HPDE6-E6E7 (cell line): ENCODE results near the gene KCNQ1OT1.

Source experiments
- DNase-seq: peaks from one replicate; pipeline ENCODE4 v3.0.0; 2011; ENCODE audit warnings: missing footprints; ENCODE audit errors: extremely low spot score

Gene KCNQ1OT1

DNA sequence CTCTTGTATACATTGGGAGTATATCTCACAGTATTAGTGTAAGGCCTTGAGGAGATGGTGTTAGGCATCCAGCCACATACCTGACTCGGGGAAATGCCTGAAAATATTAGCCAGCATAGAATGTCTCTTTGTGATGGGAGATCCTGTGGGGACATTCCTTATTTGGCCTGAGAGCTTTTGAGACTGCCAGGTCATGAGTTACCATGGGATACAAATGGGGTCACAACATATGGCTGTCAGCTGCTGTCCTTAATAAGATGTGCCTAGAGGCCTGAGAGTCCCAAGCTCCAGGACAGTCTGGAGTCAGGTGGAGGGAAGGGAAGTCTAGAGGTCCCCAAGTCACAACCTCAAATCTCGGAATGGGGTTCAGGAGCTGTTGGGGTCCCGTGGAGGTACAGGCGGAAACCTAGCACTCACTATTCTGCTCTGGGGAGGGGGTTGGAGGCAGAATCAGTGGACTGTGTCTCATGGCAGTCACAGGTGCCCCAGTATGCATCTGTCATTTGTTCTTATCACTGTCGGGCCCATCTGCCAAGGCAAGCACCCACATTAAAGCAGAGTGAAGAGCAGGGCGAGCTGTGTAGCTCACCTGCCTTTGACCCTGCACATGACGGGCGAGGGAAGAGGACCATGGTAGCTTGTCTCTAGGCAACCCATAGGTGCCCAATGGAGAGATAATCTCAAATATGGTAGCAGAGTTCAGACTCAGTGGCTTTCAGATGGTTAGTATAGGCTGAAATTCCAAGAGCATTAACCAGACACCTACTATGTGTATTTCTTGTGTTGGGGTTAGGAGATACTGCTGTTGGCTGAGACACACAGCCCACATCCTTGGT, 29.9 kb downstream of the KCNQ1OT1 start:
- DNase-seq, result no peak

DNA sequence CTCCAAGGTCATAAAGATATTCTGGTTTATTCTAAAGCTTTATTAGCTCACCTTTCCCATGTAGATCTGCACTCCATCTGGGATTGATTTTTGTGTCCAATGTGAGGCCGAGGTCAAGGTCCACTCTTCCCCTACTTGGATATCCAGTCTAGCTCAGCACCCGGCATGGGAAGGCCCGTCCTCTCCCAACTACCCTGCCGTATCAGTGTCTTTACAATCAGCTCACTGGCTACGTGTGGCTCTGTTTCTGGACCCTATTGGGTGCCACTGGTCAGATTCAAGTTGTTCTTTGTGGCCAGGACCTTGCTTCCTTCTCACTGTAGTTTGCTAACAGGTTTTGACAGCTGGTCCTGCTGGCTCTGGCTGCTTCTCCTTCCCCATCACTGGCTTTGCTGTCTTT, 30.9 kb downstream of the KCNQ1OT1 start:
- DNase-seq, result no peak

DNA sequence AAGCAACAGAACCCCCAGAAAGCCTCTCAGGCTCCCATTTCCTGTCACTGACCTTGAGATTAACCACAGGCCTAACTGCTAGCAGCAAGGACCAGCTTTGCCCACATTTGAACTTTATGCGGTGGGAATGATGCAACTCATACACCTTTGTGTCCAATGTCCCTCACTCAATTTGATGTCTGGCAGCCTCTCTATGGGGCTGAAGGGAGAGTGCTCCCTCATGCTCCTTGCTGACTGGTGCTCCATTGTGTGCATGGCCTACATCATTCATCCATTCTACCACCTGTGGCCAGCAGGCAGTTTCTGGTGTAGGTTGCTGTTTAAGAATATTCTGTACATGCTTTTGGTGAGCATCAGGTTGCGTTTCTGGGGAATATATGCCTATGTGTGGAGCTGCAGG, 31.9 kb downstream of the KCNQ1OT1 start:
- no peak for DNase-seq

DNA sequence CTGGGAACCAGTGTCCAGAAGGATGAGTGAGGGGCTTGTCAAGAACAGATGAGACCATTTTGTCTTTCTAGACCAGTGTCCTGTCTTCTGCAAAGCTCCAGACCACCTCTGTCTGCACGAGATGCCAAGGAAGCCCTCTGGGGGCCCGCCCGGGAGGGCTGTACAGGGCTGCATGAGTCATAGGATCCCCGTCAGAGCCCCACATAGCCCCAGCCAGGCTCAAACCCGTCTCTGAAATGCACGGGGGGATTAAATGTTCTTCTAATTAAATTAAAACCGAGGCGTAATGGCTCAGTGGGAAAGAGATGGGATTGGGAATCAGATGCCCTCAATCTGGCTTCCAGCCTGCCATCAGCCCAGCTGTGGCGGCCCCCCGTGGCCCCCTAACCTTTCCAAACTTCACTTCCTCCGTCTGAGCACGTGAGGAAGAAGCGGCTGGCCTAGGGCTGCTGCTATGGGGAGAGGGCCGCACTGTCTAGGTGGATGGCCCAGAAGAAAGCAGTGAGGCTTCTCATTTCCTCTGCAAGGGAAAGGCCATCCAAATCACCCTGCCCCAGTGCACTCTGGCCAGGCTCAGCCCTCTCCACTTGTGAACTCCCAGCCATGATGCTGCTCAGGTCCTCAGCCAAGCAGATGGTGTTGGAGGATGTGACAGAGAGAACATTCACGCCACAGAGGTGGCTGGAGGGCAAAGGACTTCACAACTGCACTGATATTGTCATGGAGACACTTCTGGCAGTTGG, 32.8 kb downstream of the KCNQ1OT1 start:
- DNase-seq, result no peak

DNA sequence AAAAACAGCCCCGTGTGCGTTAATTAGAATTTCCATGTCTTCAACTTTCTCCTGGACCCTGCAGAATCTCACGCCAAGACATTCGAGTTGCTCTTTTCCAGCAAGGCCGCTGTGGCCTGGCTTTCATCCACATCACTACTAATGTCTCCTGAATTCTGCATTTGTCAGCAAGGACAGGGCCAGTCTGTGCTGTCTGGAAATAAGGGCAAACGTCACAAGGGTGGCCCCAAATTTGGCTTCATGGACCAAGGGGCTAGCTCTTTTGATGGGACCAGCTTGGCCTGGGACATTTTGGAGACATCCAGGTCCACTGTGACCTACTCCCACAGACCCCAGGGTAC, 33.4 kb downstream of the KCNQ1OT1 start:
- no peak for DNase-seq

DNA sequence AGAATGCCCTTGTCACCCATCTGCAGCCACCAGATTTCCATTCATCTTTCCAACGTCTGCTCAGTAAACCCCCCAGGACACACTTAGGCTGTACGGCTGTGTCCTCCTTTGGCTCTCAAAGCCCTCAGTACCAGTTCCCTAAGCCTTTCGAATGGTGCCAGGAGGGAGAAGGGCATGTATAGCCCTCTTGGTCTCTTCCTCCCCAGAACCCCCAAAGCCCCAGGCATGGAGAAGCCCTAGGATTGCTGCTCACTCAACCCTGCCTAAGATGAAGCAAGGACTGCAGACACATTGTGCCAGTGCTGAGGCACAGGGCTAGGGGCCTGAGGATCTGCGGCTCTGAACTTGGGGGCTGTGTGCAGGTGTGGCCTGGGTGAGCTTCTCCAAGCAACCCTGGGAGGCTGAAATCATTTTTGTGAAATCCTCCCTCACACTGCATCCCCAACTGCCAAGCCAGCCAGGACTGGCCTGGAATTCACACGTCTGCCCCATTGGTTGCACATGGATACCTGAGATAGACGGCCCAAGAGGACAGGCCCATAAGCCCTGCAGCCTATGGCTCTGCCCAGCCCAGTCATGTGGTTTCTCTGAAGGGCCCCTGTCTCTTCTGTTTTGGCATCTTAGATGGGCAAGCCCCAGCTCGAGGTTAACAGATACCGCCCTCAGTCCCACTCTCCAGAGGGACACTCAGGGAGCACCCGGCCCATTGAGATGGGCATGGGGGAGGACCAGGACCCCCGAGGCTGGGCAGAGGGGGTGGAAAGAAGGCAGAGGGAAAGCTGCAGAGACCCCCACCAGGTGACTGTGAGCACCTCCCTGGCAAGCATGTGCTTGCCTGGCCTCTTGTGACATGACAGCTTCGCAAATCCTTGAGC, 34.0 kb downstream of the KCNQ1OT1 start:
- DNase-seq, result no peak

DNA sequence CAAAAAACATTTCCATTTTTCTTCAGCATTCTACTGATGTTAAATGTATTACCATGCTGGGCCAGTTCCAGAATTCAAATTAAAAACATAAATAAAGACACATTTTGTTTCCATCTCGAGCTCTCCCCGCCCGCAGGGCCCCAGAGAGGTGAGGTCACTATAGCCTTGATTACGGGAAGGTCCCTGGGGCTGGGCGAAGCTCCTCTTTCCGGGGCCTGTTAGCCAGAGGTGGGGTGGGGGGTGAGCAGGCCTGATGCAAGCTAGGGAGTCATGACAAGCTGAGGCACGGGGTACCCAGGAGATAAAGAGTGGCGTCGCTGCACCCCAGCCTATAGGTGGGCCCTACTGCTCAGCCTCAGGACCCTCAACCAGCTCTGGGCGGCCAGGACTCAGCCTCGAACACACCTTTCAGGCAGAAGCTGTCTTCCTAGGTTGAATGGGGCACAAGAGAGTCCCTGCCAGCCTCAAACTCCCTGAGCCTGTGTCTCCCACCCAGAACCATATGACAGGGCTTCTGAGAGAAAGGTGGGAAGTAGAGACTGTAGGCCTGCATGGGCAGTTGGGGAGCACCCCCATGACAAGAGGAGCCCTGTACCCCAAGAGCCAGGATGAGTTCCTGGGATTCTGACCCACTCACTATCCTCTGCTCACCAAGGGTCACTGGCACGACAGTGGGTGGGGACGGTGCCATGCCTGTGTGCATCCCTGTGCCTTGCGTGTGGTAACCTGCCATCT, 34.8 kb downstream of the KCNQ1OT1 start:
- no peak for DNase-seq

DNA sequence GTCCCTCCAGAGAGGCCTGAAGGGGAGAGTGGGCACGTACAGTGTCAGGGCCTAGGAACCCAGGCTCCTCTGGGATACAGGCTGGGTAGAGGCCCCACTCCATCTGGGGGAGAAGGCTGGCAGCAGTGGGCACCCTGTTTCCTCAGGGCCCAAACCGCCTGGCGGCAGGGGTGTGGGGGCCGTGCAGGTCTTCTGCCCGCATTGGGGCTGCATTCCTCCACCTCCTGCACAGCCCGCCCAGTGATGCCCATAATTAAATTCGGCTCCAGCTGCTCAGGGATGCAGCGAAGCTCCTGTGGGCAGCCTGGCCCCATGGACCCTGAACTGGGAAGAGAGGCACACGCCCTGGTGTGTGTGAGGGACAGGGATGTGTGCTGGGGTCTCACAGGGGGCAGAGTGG, 35.4 kb downstream of the KCNQ1OT1 start:
- no peak for DNase-seq

DNA sequence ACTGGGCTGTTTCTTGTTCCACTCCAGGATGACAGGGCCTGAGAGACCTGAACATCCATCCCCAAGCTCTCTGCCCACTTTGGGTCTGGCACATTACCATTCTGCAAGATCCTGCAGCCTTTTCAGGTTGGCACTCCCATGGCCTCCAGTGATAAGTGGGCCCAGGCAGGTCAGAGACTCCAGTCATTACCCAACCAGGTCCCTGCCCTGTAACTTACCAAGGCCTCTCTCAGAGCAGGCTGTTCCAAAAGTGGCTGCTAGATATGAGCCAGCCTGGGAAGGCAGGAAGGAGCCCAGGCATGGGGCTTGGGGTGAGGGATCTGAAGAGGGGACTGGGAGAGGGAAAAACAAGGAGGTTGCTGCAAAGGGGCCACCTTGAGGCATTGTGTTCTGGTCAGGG, 35.9 kb downstream of the KCNQ1OT1 start:
- no peak for DNase-seq

DNA sequence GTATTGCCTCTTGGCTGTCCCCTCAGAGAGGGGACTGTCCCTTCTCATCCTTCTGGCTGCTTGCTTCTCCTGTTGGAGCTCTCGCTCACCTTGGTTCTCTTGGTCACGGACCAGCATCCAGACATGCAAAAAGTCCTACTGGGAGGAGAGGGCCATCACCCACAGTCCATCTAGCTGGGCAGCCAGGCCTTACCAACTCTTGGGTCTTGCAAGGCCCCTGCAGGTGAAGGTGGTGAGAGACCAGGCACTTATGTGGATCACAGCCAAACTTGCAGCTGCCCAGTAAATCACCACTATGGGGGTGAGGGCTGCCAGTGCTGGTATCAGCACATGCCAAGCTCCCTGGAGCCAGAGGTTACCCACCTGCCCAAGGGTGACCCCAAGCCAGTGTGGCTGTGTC, 36.3 kb downstream of the KCNQ1OT1 start:
- no peak for DNase-seq

DNA sequence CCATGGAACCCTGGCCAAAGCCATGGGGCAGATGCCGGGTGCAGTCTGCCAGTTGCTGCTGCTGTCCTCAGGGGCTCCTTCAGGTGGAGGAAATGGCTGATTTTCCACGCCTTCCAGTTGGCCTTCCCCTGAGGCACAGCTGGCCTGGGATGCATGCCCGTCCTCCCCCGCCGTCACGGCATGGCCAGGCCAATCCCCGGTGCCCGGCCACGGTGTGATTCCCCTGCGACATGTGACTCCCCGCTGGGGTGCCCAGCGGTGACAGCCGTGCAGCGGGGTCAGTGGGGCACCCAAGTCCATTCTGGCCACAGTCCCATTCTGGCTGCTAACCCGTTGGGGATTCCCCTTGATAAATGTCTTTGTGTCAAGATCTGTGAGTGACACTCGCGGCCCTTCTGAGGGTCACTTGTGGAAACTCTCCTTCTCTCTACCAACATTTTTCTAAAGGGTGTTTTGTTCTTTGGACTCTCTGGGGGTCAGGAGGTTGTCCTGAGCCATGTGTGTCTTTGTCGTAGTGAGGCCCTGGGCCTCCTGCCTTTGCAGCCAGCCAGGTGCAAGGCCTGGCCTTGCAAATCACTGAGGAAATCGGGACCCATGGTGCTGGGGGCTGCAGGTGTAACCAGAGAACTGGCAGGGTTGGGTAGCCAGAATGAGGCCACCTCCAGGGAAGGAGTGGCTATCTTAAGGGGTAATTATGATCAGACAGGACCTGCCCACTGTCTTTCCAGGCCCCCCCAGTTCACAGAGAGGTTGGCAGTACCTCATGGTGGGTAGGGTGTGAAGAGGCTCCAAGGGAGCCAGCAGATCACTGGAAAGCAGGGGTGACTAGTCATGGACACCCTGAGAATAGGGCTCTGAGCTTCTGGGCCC, 37.1 kb downstream of the KCNQ1OT1 start:
- no peak for DNase-seq

DNA sequence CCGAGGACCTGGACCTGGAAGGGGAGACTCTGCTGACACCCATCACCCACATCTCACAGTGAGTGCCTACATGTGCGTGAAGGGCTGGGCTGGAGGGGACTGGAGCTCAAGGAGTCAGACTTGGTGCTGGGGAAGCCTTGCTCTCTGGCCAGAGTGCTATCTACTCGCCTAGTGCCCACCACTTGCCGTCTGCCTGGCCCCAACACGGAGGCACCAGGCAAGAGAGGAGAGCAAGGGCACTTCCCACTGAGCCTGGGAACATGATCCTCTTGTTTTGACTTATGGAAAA, 37.8 kb downstream of the KCNQ1OT1 start:
- DNase-seq, result no peak

DNA sequence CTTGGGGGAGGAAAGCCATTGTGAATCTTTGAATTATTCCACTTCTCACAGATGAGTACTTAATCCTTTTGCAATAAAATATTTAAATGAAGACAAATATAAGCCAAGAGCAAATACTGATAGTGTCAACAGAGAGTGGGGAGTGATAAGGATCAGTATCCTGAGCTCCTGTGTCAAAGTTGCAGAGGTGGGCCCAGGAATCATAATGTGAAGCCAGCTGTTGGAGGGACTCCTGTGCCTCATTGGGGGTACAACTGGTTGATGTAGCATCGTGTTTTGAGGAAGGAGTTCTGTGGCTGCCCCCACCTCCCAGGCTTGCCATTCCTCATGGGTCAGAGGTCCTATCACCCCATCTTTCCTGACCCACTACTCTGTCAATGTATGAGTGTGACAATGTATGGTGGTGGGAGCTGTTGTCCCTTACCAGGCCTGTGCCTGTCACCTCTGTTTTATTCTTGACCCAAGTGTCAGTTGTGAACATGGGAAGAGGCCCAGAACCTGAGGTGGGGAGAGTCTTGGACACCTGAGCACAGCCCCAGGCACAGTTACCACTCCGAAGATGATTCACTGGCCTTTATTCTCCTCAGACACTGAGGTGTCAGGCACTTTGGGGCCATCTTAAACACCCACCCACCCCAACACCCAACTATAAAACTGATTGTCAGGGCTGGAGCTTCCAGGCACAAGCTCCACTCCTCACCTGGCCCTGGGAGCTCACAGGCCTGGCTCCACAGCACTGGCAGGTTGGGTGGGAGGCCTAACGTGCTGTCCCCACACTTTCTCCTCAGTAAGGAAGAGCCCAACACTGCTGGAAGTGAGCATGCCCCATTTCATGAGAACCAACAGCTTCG, 38.4 kb downstream of the KCNQ1OT1 start:
- DNase-seq, result no peak

DNA sequence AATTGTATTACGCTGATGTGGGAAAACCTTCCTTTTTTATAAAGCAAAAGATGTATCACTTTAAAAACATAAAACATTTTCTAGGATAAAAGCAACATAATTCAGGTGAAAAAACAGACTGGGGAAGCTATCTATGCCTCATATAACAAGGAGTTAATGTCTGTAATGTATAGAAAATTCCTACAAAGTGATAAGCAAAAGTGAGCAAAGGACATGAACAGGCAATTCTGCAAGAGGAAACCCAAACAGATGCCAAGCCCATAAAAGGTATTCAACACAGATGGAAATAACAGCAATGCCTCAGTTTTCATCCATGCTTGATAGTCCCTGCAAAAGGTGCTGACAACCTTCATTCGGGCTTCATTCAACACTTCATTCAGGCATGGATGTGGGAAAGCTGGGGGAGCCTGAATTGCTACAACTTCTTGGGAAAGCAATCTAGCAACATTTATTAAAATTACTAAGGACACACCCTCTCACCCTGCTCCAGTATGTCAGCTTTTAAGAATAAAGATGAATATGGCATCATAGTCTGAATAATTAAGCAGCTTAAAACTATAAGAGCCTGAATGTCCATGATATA, 39.3 kb downstream of the KCNQ1OT1 start:
- DNase-seq, result no peak

DNA sequence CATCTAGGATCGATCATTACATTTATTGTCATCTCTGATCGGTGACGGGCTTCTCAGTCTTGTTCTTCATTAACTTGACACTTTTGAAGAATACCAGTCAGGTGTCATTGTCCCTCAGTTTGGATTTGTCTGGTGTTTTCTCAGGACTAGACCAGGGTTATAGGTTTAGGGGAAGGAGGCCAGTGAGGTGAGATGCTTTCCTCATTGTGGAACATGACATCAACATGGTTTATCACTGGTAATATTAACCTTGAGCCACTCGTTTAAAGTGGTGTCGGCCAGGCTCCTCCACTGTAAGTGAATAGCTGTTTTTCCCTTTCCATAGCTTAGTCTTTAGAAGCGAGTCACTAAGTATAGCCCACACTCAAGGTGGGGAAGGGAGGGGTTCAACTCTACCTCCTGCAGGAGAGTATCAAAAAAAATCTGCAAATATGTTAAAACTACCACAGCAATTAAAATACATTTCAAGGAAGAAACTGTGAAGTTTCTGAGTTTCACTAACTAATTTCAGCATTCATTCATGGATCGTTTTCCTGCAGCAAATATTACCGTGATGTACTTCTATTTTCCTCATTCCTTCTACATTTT, 42.0 kb downstream of the KCNQ1OT1 start:
- DNase-seq, result no peak

DNA sequence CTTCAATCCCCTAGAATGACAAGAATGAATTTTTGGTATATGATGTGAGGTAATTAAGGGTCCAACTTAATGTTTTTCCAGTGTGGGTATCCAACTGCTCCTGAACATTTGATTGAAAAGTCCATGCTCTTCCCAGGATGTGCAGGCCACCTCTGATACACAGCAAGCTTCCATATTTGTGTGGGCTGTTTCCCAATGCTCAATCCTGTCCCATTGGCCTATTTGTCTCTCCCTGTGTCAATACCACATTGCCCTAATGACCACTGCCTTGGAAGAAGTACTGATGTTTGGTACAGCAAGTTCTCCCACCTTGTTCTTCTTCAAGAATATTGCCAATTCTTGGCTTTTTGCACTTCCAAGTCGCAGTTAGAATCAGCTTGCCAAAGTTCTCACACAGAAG, 42.9 kb downstream of the KCNQ1OT1 start:
- DNase-seq, result no peak

DNA sequence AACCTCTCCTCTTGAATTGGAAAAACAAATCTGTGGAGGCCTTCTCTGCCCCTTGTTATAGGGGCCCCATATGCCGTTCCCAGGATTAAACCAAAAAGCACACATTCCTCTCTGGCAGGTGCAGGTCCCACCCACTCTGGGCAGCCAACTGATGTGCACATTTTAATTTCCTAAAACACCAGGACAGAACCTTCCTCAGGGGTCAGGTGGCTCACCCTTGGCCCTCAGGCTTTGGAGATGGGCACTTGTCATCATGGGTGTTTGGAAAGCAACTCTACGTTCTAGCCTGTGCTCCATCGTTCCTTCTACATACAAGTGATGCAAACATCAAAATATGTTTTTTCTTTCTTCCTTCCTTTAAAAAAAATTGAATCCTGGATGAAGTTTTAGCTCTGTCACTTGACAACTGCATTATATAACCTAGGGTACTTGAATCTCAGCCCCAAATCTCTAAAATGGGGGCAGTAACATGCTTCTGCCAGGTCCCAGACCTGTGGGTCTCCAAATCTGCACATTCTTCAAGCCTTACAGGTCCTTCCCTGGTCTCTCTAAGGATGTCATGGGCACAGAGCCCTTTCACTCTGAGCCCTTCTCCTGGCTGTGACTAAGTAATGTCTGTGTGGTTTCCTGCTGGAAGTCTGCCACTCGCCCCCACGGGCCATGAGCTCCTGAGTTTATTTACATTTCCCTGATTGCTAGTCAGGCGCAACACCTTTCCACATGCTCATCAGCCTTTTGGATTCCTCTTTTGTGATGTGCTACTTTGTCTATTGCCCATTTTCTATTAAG, 43.8 kb downstream of the KCNQ1OT1 start:
- peak; percentile 5 for DNase-seq

DNA sequence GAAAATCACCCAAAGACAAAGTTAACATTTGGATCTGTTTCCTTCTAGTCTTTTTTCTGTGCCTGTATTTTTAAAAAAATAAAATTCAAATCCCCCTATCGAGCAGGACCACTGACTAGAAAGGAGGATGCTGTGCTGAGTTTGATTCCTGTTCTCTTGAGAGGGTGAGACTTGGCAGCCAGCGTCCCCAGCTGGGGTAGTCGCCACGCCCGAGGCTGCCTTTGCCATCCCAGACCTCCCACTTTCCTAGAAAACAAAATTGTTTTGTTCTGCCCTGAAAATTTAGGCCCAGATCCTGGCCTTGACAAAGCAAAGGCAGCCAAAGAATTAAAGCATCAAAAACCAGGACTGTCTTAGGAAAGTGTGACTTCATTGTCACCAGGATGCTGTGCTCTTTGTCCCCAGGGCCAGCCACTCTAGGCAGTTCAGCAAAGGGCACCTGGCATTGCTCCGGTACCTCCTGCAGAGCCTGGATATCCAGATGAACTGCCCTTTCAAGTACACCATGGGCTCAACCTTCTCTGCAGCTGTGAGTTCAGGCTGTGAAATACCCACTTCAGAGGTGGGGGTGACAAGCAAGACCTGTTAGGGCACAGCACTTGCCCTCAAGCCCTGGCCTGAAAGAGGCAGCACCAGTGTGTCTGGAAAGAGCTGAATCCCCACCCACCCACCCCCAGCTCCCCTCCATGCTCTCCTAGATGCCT, 44.6 kb downstream of the KCNQ1OT1 start:
- no peak for DNase-seq
